ENCODE data around the gene PRTG.

DNA sequence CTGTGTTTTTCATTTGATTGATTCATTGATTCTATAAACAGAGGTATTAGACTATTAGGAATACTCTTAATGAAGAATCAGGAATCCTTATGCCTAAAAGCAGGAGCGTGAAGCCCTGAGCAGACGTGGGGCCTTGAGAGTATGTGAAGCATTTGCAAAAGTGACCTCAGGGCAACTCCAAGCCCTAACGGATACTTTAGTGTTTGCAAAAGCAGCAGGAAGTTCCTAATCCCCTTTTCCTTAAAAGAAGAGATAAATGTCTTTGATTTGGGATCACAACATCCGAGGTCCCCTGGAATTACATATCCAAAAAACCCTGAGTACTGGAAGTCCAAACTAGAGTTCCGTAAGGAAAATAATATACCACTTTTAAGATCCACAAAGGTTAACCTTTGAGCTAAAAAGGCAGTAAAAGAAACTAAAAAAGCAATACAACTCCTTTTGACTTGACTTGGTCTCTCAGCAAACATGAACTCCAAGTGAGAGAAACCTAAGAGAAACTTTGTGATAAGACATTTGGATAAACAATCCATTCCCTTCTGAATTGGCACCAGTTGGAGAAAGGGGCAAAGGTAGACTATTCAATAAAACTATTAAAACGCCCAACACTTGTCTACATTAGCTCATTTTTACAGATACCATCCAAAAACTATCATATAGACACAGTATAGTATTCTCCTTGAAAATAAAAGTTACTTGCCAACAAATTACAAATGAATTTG lies 27.4 kb downstream of the PRTG start:
- TF ChIP-seq CTCF (IDR thresholded peaks at IDR 0.05) (no peak), POLR2A (IDR thresholded peaks at IDR 0.05) (no peak)
